Measurements from ENCODE around the gene CIAO3. TPM values are rescaled to one million over a fixed set of nuclear protein-coding genes. Genes with fewer than 3 reads are reported as not detected.

CIAO3 gene
- total RNA-seq, 1 donor from 2014 or later = 24.2 TPM

- H3K27ac ChIP-seq = peak within 1 kb of the TSS; percentile 89
- H3K4me1 ChIP-seq = peaks cover 30% of the 10 kb centered on the region
- peak within 1 kb of the TSS; percentile 70 for H3K4me3 ChIP-seq
- intact Hi-C loops (cut with DNase I) = no loop called here
- ATAC-seq = peak; percentile 84
- no peak for TF ChIP-seq CTCF (IDR thresholded peaks at IDR 0.05)
- peaks cover 17% of the 10 kb centered on the region for H3K36me3 ChIP-seq
- peak; percentile 94 for DNase-seq
- no peaks in the 10 kb centered on the region for H3K9me3 ChIP-seq
- H3K27me3 ChIP-seq = no peaks in the 10 kb centered on the region
Observed at GRCh38 chr16:679814-680624, 60.8 kb downstream of the CIAO3 start, which contains the start of gene STUB1. Gene STUB1 (plus strand): TSS chr16:680410. CDS start chr16:680526, 116 bp downstream.

Small RNAs within 50 kb of the gene (microRNA-seq; reads per million reads assigned to microRNA genes)
- gene MIR662 (ENCODE audit: borderline microRNAs expressed) = not detected

Other genes starting within 250 kb of the CIAO3 start
- gene CAPN15, start 213.3 kb downstream of the CIAO3 start, total RNA-seq = 45.2 TPM
- gene PRR35, start 180.6 kb downstream of the CIAO3 start, total RNA-seq = not detected
- gene NHLRC4, start 174.0 kb downstream of the CIAO3 start, total RNA-seq = 0.98 TPM
- gene PIGQ, start 171.0 kb downstream of the CIAO3 start, total RNA-seq = 59.4 TPM
- 47.6 TPM for gene RAB40C, start 150.9 kb downstream of the CIAO3 start, total RNA-seq
- 1.5 TPM for gene WFIKKN1, start 110.0 kb downstream of the CIAO3 start, total RNA-seq
- 53.5 TPM for gene METTL26, start 104.7 kb downstream of the CIAO3 start, total RNA-seq
- gene MCRIP2, start 99.2 kb downstream of the CIAO3 start, total RNA-seq = 57.9 TPM
- gene WDR90, start 91.6 kb downstream of the CIAO3 start, total RNA-seq = 23.2 TPM
- 92.5 TPM for gene RHOT2, start 72.9 kb downstream of the CIAO3 start, total RNA-seq
- 2.0 TPM for gene RHBDL1, start 65.3 kb downstream of the CIAO3 start, total RNA-seq
- 98.9 TPM for gene STUB1, start 60.6 kb downstream of the CIAO3 start, total RNA-seq
- 51.3 TPM for gene JMJD8, start 56.7 kb downstream of the CIAO3 start, total RNA-seq
- 12.9 TPM for gene WDR24, start 50.6 kb downstream of the CIAO3 start, total RNA-seq
- 3.6 TPM for gene FBXL16, start 35.2 kb downstream of the CIAO3 start, total RNA-seq
- 30.4 TPM for gene METRN, start 25.9 kb downstream of the CIAO3 start, total RNA-seq
- gene ANTKMT, start 19.9 kb downstream of the CIAO3 start, total RNA-seq = 30.5 TPM
- 0.78 TPM for gene CCDC78, start 14.6 kb downstream of the CIAO3 start, total RNA-seq
- 8.9 TPM for gene HAGHL, start 13.9 kb downstream of the CIAO3 start, total RNA-seq
- 93.3 TPM for gene MSLN, start 19.7 kb upstream of the CIAO3 start, total RNA-seq
- 14.2 TPM for gene RPUSD1, start 47.4 kb upstream of the CIAO3 start, total RNA-seq
- gene CHTF18, start 47.6 kb upstream of the CIAO3 start, total RNA-seq = 12.3 TPM
- not detected for gene GNG13, start 59.7 kb upstream of the CIAO3 start, total RNA-seq
- gene LMF1, start 230.0 kb upstream of the CIAO3 start, total RNA-seq = 19.0 TPM
- gene SOX8, start 240.8 kb upstream of the CIAO3 start, total RNA-seq = 0.81 TPM